A204.1 (cell line): Measurements from ENCODE around the gene TOLLIP.
A peak's percentile ranks its signal among the peaks of the same experiment; 100 is the strongest.
"Not testable (repeated sequence)": the region's sequence is repeated elsewhere in the genome, so short reads cannot be mapped to it uniquely, and the experiment has no call there.

Experiments used
- FAIRE-seq: peaks from 2 replicates; lab custom pipeline; 2012; peaks lifted over from hg19 to GRCh38; lab: Jason Lieb, UNC

The TOLLIP gene

DNA sequence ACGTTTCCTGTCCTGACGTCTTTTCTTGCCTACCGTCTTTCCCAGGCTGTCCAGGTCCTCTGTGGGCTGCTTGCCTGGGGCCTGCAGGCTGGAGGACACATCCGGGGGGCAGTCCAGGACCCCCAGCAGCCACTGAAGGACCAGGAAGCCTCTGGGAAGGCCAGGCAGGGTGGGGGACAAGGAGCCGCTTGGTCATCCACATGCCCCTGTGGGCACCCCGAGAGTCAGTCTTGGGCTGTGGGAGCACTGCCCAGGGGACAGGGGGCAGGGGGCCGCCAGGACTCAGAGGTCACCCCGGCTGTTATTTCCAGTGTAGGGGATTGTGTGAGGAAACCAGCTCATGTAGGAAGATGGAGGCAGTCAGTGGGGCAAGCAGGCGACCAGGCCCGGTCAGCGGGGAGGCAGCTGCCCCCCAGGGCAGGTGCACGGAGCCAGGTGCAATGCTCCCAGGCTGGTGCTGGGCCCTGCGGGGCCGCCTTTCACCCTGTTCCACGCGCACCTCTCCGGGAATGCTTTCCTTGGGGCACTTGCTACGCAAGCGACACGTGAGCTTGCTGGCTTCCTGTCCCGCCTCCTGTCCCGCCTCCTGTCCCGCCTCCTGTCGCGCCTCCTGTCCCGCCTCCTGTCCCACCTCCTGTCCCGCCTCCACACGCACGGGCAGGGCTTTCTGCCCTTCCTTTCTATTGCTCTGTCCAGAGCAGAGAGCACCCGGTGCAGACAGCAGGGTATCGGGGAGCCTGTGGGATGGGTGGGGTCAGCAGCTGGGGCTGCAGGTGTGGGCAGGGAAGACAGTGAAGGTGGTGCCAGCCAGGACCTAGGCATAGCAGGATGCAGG is 47.0 kb downstream of the TOLLIP start:
- FAIRE-seq, result peak; percentile 57

DNA sequence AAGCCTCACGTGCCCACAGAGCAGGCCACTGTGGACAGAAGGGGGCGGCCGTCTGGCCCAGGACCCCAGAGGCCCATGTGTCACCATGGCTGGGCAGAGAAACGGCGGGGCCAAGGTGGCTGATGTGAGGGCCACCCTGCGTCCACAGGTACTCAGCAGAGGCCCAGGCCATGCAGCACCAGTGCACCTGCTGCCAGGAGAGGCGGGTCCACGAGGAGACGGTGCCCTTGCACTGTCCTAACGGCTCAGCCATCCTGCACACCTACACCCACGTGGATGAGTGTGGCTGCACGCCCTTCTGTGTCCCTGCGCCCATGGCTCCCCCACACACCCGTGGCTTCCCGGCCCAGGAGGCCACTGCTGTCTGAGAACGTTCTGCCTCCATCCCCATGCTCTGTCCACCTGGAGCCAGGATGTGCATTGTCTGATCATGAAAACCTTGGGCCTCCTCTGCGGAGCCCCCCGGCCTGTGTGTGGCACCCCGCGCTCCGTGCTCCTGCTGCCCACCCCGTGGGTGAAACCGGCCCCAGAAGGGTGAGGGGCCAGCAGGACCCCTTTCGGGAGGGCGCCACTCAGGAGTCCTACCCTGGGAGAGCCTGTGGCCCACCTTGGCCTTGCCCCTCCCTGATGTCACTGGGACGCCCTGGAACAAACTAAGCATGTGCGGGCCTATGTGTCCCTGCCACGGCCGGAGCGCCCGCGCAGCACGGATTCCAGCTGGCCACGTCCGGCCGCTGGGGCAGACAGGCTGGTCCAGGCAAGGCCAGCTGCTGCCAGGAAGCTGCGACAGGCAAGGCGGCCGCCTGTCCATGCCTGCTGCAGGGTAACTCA is 48.0 kb downstream of the TOLLIP start:
- FAIRE-seq, result no peak

DNA sequence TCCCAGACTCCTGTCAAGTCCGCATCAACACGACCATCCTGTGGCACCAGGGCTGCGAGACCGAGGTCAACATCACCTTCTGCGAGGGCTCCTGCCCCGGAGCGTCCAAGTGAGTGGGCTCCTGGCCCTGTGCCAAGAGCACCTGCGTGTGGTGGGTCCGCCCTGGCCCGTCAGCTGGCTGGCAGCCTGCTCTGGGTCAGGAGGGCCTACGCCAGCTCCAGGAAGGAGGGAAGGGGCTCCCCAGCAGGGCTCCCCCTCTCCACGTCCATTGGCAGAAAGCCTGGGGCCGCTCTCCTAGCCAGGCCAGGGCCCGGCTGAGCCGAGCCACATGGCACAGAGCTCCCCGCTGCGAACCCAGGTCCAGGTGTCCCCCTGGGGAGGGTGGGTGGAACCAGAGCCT is 48.8 kb downstream of the TOLLIP start:
- no peak for FAIRE-seq

DNA sequence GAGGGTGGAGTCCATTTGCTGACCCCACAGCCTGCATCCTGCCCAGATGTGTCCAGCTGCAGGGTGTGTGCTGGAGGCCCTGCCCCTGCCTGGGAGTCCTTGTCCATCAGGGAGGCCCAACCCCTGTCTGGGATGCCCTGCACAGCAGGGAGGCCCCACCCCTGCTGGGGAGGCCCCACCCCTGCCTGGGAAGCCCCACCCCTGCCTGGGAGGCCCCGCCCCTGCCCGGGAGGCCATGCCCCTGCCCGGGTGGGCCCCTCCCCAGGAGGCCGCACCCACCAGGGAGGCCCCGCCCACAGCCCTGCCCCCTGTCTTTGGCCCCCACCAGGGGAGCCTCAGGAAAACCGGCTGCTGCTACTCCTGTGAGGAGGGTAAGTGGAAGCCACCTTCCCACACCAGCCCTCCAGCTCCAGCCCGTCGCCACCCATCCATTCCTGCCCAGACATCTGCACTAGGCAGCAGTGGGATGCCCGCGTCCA is 49.4 kb downstream of the TOLLIP start:
- FAIRE-seq, result no peak

DNA sequence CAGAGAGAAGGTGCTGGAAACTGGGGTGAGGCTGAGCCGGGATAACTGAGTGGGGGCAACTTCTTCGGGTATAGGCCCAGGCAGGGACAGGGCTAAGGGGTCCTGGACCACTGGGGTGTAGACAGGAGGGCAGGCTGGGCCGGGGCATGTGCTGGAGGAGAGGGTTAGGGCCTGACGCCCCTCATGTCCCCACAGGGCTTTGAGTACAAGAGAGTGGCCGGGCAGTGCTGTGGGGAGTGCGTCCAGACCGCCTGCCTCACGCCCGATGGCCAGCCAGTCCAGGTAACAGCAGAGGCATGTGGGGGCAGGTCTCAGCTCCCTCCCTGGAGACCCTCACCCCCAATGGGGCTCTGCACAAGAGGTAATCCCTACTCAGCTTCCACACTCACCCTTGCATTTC is 49.9 kb downstream of the TOLLIP start:
- no peak for FAIRE-seq

DNA sequence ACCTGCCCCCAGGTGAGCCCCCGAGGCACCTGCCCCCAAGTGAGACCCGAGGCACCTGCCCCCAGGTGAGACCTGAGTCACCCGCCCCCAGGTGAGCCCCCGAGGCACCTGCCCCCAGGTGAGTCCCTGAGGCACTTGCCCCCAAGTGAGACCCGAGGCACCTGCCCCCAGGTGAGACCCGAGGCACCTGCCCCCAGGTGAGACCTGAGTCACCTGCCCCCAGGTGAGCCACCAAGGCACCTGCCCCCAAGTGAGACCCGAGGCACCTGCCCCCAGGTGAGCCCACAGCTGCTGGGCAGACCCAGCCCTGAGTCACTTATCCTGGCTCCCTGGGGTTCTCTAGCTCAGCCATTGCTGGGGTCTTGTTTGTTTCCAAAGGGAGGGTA is 50.4 kb downstream of the TOLLIP start:
- no peak for FAIRE-seq

DNA sequence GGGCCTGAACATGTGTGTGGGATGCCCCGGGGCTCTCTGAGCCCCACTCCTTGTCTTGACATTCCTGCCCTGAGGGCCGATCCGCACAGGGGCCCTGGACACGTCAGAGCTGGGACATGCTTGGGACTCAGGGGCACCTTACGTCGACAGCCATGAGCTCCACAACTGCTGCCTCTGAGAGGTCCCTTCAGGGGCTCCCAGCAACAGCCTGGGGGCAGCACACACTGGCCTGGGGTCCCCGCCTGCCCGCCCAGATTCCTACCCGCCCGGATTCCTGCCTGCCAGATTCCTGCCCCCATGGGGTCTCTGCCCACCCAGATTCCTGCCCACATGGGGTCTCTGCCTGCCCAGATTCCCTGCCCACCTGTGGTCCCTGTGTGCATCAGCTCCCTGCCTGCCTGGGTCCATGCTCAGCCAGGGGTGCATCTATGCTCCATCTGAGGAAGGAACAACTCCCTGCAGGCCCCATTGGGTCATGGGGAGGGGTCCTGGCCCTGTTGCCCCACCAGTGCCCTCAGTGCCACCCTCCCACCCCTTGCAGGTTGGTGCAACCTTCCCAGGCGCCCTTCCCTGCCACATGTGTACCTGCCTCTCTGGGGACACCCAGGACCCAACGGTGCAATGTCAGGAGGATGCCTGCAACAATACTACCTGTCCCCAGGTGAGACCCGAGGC is 50.9 kb downstream of the TOLLIP start:
- no peak for FAIRE-seq

DNA sequence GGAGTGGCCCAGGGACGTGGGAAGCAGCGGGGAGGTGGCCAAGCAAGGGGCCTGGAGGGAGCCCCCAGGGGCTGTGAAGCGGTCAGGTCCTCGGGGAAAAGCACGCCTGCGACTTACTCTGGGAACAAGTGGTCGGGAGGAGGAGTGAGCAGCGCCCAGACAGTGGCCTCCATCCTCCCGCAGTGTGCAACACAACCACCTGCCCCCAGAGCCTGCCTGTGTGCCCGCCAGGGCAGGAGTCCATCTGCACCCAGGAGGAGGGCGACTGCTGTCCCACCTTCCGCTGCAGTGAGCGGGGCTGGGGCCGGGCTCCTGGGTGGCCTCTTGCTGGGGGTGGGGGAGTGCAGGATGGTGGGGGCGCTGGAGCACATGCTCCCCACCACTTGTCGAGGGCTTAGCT is 51.5 kb downstream of the TOLLIP start:
- no peak for FAIRE-seq

DNA sequence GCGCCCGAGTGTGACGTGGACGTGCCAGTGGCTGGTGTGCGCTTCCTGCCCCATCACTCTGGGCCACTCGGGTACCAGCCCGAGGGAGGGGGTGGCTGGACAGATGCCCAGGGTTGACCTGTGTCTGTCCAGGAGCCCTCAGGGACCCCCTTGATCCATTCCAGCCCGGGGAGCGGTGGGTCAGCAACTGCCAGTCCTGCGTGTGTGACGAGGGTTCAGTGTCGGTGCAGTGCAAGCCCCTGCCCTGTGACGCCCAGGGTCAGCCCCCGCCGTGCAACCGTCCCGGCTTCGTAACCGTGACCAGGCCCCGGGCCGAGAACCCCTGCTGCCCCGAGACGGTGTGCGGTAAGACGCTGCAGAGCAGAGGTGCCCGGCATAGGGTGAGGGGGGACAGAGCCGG is 52.1 kb downstream of the TOLLIP start:
- FAIRE-seq, result no peak

DNA sequence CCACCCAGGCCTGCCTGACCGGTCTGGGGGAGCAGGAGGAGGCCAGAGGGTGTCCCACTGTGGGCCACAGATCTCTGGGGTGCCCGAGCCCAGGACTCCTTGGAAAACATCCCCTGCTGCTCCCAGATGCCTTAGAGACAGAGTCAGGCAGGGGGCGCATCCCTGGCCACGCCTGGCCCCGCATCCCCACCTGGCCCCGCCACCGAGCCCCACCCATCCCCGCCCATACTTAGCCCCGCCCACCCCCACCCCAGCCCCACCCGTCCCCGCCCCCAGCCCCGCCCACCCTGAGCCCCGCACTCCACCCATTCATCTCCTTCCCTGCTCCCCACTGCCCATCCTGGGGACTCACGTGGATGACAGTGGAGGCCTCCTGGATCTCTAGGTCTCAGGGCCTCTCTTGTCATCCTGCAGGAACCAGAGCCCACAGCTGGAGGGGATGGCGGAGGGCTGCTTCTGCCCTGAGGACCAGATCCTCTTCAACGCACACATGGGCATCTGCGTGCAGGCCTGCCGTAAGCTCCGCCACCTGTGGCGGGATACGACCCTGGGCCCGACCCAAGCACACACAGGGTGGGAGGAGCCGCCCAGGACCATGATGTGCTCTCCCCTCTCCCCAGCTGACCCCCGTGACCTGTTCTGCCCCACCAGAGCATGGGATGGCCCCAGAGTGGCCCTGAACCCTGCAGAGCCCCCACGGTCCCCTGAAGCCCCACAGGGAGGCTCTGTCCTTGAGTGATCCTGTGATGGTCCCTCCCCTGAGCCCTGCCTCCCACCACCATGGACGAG is 53.0 kb downstream of the TOLLIP start:
- FAIRE-seq, result no peak

DNA sequence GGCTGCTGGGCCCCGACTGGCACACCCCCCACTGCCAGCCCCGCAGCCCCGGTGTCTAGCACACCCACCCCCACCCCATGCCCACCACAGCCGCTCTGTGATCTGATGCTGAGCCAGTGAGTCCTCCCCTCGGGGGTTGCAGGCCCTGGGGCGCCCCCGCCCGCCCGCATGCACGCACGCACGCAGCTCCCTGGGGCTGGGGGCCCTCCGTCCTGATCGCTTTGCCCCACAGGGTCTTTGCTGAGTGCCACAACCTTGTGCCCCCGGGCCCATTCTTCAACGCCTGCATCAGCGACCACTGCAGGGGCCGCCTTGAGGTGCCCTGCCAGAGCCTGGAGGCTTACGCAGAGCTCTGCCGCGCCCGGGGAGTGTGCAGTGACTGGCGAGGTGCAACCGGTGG is 54.3 kb downstream of the TOLLIP start:
- FAIRE-seq, result no peak

DNA sequence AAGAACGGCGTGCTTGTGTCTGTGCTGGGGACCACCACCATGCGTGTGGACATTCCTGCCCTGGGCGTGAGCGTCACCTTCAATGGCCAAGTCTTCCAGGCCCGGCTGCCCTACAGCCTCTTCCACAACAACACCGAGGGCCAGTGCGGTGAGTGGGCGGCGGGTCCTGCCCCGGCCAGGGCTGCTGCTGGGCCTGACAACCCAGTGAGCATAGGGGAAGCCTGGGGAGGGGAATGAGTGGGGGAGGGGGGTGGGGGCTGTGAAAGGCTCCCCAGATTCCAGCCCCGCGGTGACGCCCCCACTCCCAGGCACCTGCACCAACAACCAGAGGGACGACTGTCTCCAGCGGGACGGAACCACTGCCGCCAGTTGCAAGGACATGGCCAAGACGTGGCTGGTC is 54.7 kb downstream of the TOLLIP start:
- FAIRE-seq, result no peak

DNA sequence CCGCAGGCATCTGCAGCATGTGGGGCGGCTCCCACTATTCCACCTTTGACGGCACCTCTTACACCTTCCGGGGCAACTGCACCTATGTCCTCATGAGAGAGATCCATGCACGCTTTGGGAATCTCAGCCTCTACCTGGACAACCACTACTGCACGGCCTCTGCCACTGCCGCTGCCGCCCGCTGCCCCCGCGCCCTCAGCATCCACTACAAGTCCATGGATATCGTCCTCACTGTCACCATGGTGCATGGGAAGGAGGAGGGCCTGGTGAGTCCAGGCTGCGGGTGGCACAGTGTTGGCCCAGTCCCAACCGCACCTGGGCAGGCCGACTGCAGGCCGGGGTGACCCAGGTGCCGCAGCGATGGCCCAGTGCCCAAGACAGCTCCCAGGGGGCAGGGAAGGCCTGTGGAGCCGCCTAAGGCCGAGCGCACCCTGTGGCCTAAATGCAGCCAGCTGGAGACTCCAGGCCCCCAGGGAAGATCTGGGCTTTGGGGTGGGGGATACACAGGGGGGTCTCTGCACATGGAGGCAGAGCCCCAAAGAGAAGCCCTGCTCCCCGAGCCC is 55.3 kb downstream of the TOLLIP start:
- FAIRE-seq, result no peak

DNA sequence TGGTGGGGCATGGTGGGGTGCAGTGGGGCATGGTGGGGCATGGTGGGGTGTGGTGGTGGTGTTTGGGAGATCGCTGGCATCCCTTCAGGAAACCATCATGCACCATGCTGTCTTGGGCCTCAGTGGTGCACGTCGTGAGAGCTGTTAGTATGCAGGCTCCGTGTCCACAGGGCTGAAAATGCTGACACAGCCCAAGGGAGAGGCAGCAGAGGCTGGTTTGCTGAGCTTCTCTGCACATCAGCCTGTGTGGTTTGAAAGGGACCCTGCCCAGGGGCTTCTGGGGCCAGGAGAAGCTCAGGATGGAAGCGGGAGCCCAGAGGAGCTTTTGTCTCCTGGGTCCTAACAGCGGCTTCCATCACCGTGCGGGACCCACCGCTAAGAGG is 56.3 kb downstream of the TOLLIP start:
- no peak for FAIRE-seq

DNA sequence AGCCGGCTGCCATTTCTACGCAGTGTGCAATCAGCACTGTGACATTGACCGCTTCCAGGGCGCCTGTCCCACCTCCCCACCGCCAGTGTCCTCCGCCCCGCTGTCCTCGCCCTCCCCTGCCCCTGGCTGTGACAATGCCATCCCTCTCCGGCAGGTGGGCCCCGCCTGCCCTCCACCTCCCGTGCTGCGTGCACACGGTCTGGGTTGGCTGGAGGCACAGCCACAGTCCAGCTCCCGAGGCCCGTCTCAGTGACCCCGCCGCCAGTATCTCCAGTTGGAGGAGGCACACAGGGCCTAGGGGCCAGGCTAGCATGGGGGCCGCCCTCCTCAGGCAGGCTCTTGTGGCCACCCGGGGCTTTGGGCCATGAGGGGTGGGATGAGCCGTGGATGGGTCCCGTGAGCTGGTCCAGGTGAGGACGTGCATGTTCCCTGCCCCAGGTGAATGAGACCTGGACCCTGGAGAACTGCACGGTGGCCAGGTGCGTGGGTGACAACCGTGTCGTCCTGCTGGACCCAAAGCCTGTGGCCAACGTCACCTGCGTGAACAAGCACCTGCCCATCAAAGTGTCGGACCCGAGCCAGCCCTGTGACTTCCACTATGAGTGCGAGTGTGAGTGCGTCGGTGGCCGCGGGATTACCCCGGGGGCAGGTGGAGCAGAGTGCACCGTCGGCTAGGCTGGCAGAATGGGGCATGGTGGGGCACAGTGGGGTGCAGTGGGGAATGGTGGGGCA is 56.9 kb downstream of the TOLLIP start:
- no peak for FAIRE-seq

DNA sequence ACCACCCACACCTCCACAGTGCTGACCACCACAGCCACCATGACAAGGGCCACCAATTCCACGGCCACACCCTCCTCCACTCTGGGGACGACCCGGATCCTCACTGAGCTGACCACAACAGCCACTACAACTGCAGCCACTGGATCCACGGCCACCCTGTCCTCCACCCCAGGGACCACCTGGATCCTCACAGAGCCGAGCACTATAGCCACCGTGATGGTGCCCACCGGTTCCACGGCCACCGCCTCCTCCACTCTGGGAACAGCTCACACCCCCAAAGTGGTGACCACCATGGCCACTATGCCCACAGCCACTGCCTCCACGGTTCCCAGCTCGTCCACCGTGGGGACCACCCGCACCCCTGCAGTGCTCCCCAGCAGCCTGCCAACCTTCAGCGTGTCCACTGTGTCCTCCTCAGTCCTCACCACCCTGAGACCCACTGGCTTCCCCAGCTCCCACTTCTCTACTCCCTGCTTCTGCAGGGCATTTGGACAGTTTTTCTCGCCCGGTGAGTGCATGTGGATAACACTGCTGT is 58.1 kb downstream of the TOLLIP start:
- FAIRE-seq, result no peak

DNA sequence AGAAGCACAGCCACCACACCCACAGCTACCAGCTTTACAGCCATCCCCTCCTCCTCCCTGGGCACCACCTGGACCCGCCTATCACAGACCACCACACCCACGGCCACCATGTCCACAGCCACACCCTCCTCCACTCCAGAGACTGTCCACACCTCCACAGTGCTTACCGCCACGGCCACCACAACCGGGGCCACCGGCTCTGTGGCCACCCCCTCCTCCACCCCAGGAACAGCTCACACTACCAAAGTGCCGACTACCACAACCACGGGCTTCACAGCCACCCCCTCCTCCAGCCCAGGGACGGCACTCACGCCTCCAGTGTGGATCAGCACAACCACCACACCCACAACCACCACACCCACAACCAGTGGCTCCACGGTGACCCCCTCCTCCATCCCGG is 59.0 kb downstream of the TOLLIP start:
- not testable (repeated sequence) for FAIRE-seq

DNA sequence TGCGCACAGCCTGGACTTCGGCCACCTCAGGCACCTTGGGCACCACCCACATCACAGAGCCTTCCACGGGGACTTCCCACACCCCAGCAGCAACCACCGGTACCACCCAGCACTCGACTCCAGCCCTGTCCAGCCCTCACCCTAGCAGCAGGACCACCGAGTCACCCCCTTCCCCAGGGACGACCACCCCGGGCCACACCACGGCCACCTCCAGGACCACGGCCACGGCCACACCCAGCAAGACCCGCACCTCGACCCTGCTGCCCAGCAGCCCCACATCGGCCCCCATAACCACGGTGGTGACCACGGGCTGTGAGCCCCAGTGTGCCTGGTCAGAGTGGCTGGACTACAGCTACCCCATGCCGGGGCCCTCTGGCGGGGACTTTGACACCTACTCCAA is 60.5 kb downstream of the TOLLIP start:
- not testable (repeated sequence) for FAIRE-seq

DNA sequence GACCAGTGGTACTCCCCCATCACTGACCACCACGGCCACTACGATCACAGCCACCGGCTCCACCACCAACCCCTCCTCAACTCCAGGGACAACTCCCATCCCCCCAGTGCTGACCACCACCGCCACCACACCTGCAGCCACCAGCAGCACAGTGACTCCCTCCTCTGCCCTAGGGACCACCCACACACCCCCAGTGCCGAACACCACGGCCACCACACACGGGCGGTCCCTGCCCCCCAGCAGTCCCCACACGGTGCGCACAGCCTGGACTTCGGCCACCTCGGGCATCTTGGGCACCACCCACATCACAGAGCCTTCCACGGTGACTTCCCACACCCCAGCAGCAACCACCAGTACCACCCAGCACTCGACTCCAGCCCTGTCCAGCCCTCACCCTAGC is 62.4 kb downstream of the TOLLIP start:
- not testable (repeated sequence) for FAIRE-seq

DNA sequence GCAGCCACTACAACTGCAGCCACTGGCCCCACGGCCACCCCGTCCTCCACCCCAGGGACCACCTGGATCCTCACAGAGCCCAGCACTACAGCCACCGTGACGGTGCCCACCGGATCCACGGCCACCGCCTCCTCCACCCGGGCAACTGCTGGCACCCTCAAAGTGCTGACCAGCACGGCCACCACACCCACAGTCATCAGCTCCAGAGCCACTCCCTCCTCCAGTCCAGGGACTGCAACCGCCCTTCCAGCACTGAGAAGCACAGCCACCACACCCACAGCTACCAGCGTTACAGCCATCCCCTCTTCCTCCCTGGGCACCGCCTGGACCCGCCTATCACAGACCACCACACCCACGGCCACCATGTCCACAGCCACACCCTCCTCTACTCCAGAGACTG is 63.1 kb downstream of the TOLLIP start:
- not testable (repeated sequence) for FAIRE-seq

DNA sequence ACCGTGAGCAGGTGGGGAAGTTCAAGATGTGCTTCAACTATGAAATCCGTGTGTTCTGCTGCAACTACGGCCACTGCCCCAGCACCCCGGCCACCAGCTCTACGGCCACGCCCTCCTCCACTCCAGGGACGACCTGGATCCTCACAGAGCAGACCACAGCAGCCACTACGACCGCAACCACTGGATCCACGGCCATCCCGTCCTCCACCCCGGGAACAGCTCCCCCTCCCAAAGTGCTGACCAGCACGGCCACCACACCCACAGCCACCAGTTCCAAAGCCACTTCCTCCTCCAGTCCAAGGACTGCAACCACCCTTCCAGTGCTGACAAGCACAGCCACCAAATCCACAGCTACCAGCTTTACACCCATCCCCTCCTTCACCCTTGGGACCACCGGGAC is 63.7 kb downstream of the TOLLIP start:
- not testable (repeated sequence) for FAIRE-seq
